LNCaP clone FGC (cell line): Measurements from ENCODE around the gene MAN1A1.

Source experiments
- DNase-seq: peaks from one replicate; pipeline ENCODE4 v3.0.0-alpha.2; 2011; ENCODE audit warnings: low read depth
- H3K4me3 ChIP-seq: 2 replicates; pipeline ENCODE4 v1.5.1; 2011; ENCODE audit warnings: mild to moderate bottlenecking, low read depth, low read length, control low read depth
- CTCF ChIP-seq: IDR thresholded peaks from 2 replicates; pipeline ENCODE4 v1.5.1; 2012; ENCODE audit warnings: mild to moderate bottlenecking; ENCODE audit not compliant: control insufficient read depth, insufficient read depth; ENCODE audit errors: extremely low read depth

Gene MAN1A1

GRCh38 chr6:119370080-119370479 lies 20.5 kb upstream of the MAN1A1 start:
- DNase-seq, result no peak
- H3K4me3 ChIP-seq, result no peak overlapping the region
- no peak for TF ChIP-seq CTCF

- no peak for TF ChIP-seq CTCF
- H3K4me3 ChIP-seq, result no peak overlapping the region
- no peak for DNase-seq
Measured at GRCh38 chr6:119368921-119369320, 19.4 kb upstream of the MAN1A1 start.

- TF ChIP-seq CTCF, result no peak
- DNase-seq, result no peak
- H3K4me3 ChIP-seq, result no peak overlapping the region
Measured at GRCh38 chr6:119361209-119361608, 11.6 kb upstream of the MAN1A1 start.

GRCh38 chr6:119360262-119360915 lies 10.8 kb upstream of the MAN1A1 start:
- TF ChIP-seq CTCF, result no peak

GRCh38 chr6:119355890-119356289 lies 6.3 kb upstream of the MAN1A1 start:
- H3K4me3 ChIP-seq, result no peak overlapping the region
- DNase-seq, result no peak
- no peak for TF ChIP-seq CTCF

More at GRCh38 chr6:119360262-119360915, 10.8 kb upstream of the MAN1A1 start:
- H3K4me3 ChIP-seq, result no peak overlapping the region
- DNase-seq, result no peak

GRCh38 chr6:119355157-119355556 lies 5.6 kb upstream of the MAN1A1 start:
- TF ChIP-seq CTCF, result no peak
- no peak overlapping the region for H3K4me3 ChIP-seq
- DNase-seq, result no peak

- H3K4me3 ChIP-seq, result no peak overlapping the region
- no peak for TF ChIP-seq CTCF
- DNase-seq, result no peak
Measured at GRCh38 chr6:119353696-119354095, 4.1 kb upstream of the MAN1A1 start.
